Left lung (tissue), 10 donors: ENCODE results near the gene PSAP. TPM values are rescaled to one million over a fixed set of nuclear protein-coding genes. Genes with fewer than 3 reads are reported as not detected.
"Not testable (repeated sequence)": the region's sequence is repeated elsewhere in the genome, so short reads cannot be mapped to it uniquely, and the experiment has no call there.

Source experiments
- ATAC-seq: fragments of 200-7000 bp; cut with Tn5 transposase; one replicate; pipeline ENCODE4 v1.9.1; 2020; ENCODE audit warnings: moderate library complexity
- DNase-seq, 4 donors: peaks; one replicate each; pipeline ENCODE4 v3.0.0-alpha.2; 2013 to 2020
- H3K27ac ChIP-seq, 2 donors: fragments of 200-600 bp; sonication (generic) in 1 of 2; one replicate each; pipeline versions ENCODE4 v1.5.0 to v1.8.0; 2020 to 2021
- H3K27me3 ChIP-seq, 2 donors: fragments of 200-600 bp; sonication (generic) in 1 of 2; one replicate each; pipeline versions ENCODE4 v1.5.0 to v1.8.0; 2020 to 2021
- H3K36me3 ChIP-seq, 2 donors: fragments of 200-600 bp; sonication (generic) in 1 of 2; one replicate each; pipeline versions ENCODE4 v1.5.0 to v1.8.0; 2020 to 2021
- H3K4me1 ChIP-seq, 2 donors: fragments of 200-600 bp; one replicate each; pipeline ENCODE4 v1.8.0; 2021
- H3K4me3 ChIP-seq, 2 donors: fragments of 200-600 bp; sonication (generic) in 1 of 2; one replicate each; pipeline versions ENCODE4 v1.5.0 to v1.8.0; 2020 to 2021; ENCODE audit warnings: mild to moderate bottlenecking in 1 of 2
- H3K9me3 ChIP-seq, 2 donors: fragments of 200-600 bp; sonication (generic) in 1 of 2; one replicate each; pipeline versions ENCODE4 v1.5.0 to v1.8.0; 2020 to 2021
- CTCF ChIP-seq, 2 donors: fragments of 200-600 bp; sonication (generic) in 1 of 2; IDR thresholded peaks; one replicate each; pipeline versions ENCODE4 v1.5.0 to v1.8.0; 2021; ENCODE audit warnings: antibody characterized with exemption in 2 of 2
- intact Hi-C, 2 donors: fragments of 100-400 bp; cut with DNase I; formaldehyde crosslinking; loops; one replicate each; pipeline versions ENCODE4 v1.11.2 to v1.14.2; 2022
- polyA plus RNA-seq, 6 donors: library from polyadenylated mRNA; unstranded; fragments of 120-200 nt; gene quantifications; one replicate each; pipeline ENCODE4 v1.2.1, GENCODE V29; 2013; ENCODE audit not compliant: insufficient read length in 6 of 6
- total RNA-seq, 2 donors: library from RNA; stranded (reverse); fragmentation: NEBNext Ultra II Directional; extraction: Animal tissue kit (Norgen Biotek cat#: 25700); gene quantifications; one replicate each; pipeline ENCODE4 v1.2.1, GENCODE V29; 2021
- donor health status: DM: no; HTN: yes; CAD: no.
- donor health status: DM: no; HTN: no; CAD: no.

The PSAP gene
- total and polyA plus RNA-seq, 8 donors, result 539 to 1,668 (median 577) TPM

DNA sequence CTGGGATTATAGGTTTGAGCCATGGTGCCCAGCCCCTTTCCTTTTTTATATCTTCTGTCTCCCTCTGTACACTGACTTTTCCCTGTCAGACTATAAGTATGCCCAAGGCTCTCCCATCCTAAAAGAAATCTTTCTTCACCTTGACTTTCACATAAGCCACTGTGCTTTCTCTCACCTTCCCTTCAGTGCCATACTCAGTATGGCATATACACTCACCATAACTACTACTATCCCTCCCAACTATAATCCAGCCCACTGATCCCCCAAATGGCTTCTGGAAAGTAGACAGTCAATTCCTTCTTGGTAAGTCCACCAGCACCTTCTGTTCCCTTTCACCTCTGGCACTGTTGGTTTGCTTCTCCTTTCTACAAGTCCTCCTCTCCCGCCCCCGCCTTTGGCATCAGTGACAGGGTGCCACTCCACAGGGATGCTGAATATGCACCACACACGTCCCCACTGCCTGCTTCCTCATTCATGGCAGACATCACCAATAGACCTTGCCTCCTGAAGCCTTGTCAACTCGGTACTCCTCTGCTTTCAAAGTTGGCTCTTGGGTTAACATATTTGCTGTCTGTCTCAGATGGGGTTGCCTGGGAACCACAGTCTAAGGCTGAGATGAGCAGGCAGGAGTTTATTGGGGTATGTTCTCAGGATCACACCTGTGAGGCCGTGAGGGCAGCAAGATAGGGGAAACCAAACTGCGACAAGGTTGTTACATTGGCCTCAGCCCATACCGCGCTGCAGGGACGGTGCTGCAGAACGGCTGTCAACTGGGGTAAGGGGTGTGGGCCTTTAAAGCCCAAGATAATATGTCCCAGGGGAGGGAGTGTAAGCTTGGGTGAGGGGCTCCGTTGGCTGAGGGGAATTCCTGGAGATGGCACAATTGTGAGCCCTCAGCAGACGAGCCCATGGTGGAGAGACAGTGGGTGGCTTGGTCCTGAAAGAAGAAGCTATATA, 7.2 kb upstream of the PSAP start:
- peak in 1 of 4 donors; percentile 81 for DNase-seq
- intact Hi-C loops, result no loop called here
- no peaks in the 10 kb centered on the region for H3K9me3 ChIP-seq
- H3K27me3 ChIP-seq, result no peaks in the 10 kb centered on the region
- no peak overlapping the region for H3K4me3 ChIP-seq
- no peak for TF ChIP-seq CTCF (IDR thresholded peaks at IDR 0.05)
- H3K36me3 ChIP-seq, result no peaks in the 10 kb centered on the region
- peak; percentile 12 for ATAC-seq
- peaks cover 9 to 36% of the 10 kb centered on the region in 2 donors for H3K4me1 ChIP-seq
- H3K27ac ChIP-seq, result no peak overlapping the region

GRCh38 chr10:71856619-71857018, 5.6 kb upstream of the PSAP start:
- peaks cover 11 to 45% of the 10 kb centered on the region in 2 donors for H3K4me1 ChIP-seq
- H3K27ac ChIP-seq, result no peak overlapping the region
- ATAC-seq (no peak), DNase-seq (no peak)
- no peak for TF ChIP-seq CTCF (IDR thresholded peaks at IDR 0.05)
- no peak overlapping the region for H3K4me3 ChIP-seq
- no peaks in the 10 kb centered on the region for H3K27me3 ChIP-seq
- intact Hi-C loops, result no loop called here
- no peaks in the 10 kb centered on the region for H3K9me3 ChIP-seq
- H3K36me3 ChIP-seq, result no peaks in the 10 kb centered on the region

GRCh38 chr10:71854031-71854430, 3.0 kb upstream of the PSAP start:
- TF ChIP-seq CTCF (IDR thresholded peaks at IDR 0.05), result no peak
- H3K9me3 ChIP-seq, result no peaks in the 10 kb centered on the region
- H3K4me1 ChIP-seq, result peaks cover 12 to 33% of the 10 kb centered on the region in 2 donors
- no peak overlapping the region for H3K27ac ChIP-seq
- DNase-seq (no peak), ATAC-seq (no peak)
- intact Hi-C loops, result no loop called here
- H3K4me3 ChIP-seq, result no peak overlapping the region
- no peaks in the 10 kb centered on the region for H3K36me3 ChIP-seq
- no peaks in the 10 kb centered on the region for H3K27me3 ChIP-seq

DNA sequence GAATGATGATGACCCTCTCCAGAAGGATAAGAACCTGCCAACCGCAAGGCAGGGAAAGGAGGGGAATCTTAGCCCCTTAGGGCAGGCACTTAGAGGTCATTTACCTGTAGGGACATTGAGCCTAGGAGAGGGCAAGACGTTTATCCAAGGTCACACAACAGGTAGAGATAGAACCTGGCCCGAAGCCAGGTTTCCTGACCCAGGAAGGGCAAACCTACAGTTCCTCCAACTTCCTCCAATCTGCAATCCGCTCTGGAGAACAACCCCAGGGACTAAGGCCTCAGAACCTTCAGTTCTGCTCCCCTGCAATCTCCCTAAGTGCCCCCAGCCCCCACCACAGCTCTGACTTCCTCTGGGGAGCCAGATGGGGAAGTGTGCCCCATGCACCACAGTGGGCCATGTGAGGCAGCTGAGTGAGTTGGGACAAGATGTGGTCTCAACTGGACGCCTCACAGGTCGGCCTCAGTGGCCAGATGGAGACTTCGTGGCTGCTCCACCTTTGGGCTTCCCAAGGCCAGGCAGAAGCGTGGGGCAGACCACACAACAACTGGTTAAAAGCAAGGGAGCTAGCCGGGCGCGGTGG, 1.4 kb upstream of the PSAP start:
- intact Hi-C loops, result no loop called here
- ATAC-seq (peak; percentile 3), DNase-seq (peak in 2 of 4 donors; percentile 85 to 90)
- Histone ChIP-seq H3K36me3 (peaks cover 0 to 8% of the 10 kb centered on the region in 2 donors), H3K4me3 (no peak overlapping the region), H3K27ac (peak overlapping the region; percentile 90 to 93), H3K27me3 (no peaks in the 10 kb centered on the region), H3K9me3 (no peaks in the 10 kb centered on the region), H3K4me1 (peaks cover 18 to 49% of the 10 kb centered on the region in 2 donors)
- TF ChIP-seq CTCF (IDR thresholded peaks at IDR 0.05), result no peak

GRCh38 chr10:71851465-71852095, 529 bp upstream of the PSAP start:
- DNase-seq, H3K9me3 ChIP-seq, H3K36me3 ChIP-seq, intact Hi-C loops, ATAC-seq, H3K27me3 ChIP-seq: not testable (repeated sequence)
- Histone ChIP-seq H3K27ac (peak overlapping the region; percentile 90 to 93), H3K4me3 (peak overlapping the region; percentile 93 to 99), H3K4me1 (peaks cover 18 to 58% of the 10 kb centered on the region in 2 donors)
